ENCODE results near the gene CDK5RAP2.
"Not testable (repeated sequence)": the region's sequence is repeated elsewhere in the genome, so short reads cannot be mapped to it uniquely, and the experiment has no call there.

CDK5RAP2 gene

DNA sequence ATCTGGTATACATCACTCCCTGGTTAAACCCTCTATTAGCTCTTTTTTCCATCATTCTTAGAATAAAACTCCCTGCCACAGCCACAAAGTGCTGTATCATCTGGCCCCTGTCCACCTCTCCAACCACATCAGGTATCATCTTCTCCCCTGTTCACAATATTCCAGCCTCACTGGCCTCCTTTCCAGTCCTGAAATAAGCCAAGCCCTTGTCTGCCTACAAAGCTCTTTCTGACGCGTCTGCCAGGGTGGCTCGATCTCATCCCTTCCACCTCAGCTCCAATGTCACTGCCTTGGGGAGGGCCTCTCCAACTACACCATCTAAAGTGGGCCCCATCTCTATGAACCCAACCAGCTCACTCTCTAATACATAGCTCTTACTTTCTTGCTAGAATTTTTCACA lies 21.5 kb downstream of the CDK5RAP2 start:
- TF ChIP-seq CTCF (conservative IDR thresholded peaks at IDR 0.05) (no peak), ZFX (IDR thresholded peaks at IDR 0.05) (no peak)

DNA sequence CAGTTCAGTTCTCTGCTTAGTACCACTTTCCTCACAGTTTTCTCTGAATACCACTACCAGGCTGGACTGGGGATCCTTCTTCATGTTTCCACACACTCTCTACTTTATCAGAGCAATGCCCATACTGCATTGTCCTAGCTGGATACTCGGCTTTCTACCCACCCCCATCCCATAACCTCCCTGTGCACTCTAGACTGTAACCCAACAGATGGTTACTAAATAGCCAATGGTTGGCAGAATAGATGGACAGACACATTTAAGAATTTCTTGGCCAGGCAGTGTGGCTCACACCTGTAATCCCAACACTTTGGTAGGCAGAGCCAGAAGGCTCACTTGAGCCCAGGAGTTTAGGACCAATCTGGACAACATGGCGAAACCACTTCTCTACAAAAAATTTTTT lies 22.8 kb downstream of the CDK5RAP2 start:
- H3K27ac ChIP-seq = no peak overlapping the region
- TF ChIP-seq ZFX (IDR thresholded peaks at IDR 0.05) (no peak), CTCF (conservative IDR thresholded peaks at IDR 0.05) (no peak)

More for the DNA sequence above, 21.5 kb downstream of the CDK5RAP2 start:
- no peak overlapping the region for H3K27ac ChIP-seq

GRCh38 chr9:120556775-120557174 lies 23.2 kb downstream of the CDK5RAP2 start:
- H3K27ac ChIP-seq = no peak overlapping the region
- no peak for TF ChIP-seq CTCF (conservative IDR thresholded peaks at IDR 0.05)
- no peak for TF ChIP-seq ZFX (IDR thresholded peaks at IDR 0.05)

GRCh38 chr9:120555839-120556238 lies 24.1 kb downstream of the CDK5RAP2 start:
- TF ChIP-seq ZFX (IDR thresholded peaks at IDR 0.05) = no peak
- no peak for TF ChIP-seq CTCF (conservative IDR thresholded peaks at IDR 0.05)
- H3K27ac ChIP-seq = no peak overlapping the region

GRCh38 chr9:120552210-120552704 lies 27.7 kb downstream of the CDK5RAP2 start:
- not testable (repeated sequence) for H3K27ac ChIP-seq

GRCh38 chr9:120545701-120546550 lies 34.0 kb downstream of the CDK5RAP2 start:
- no peak for TF ChIP-seq CTCF (conservative IDR thresholded peaks at IDR 0.05)
- H3K27ac ChIP-seq = no peak overlapping the region

DNA sequence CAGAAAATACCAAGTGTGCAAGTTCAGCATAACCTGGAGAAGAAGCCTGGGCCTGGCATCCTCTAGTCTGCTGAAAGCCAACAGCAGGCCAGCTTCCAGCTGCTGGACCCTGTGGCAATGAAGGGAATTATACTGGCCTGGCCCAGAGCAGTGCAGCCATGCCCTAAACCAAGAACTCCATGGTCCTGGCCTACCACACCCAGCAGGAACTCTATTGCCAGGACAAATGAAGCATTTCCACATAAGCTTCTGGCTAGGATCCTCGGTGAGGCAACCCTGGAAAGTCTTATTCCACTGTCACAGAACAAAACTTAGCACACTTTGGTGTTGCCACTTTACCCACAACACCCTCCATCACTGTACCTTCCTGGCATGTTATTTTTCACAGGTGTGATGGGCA lies 35.5 kb downstream of the CDK5RAP2 start:
- no peak overlapping the region for H3K27ac ChIP-seq
- no peak for TF ChIP-seq CTCF (conservative IDR thresholded peaks at IDR 0.05)
- no peak for TF ChIP-seq ZFX (IDR thresholded peaks at IDR 0.05)

All from C4-2B (cell line).